Activated CD8-positive, alpha-beta memory T cell treated with anti-CD3 and anti-CD28 coated beads, Interleukin-2, amount 50 U/mL, for 48 hours (primary cell): Measurements from ENCODE around the gene CCP110.
A peak's percentile ranks its signal among the peaks of the same experiment; 100 is the strongest.

Experiments used
- DNase-seq: peaks from one replicate; pipeline ENCODE4 v3.0.0-alpha.2; 2020

The CCP110 gene

GRCh38 chr16:19523559-19524355, at the start of gene CCP110:
Gene CCP110 (plus strand): TSS chr16:19523942. CDS start chr16:19527882, 3,940 bp downstream.
- DNase-seq, result peak; percentile 94

GRCh38 chr16:19474617-19475016, 49.1 kb upstream of the CCP110 start:
- no peak for DNase-seq

GRCh38 chr16:19478505-19478904, 45.2 kb upstream of the CCP110 start:
- DNase-seq, result no peak

GRCh38 chr16:19479302-19479721, 44.4 kb upstream of the CCP110 start:
- no peak for DNase-seq

GRCh38 chr16:19481296-19481695, 42.4 kb upstream of the CCP110 start:
- DNase-seq, result no peak

GRCh38 chr16:19481769-19482168, 42.0 kb upstream of the CCP110 start:
- DNase-seq, result no peak

GRCh38 chr16:19482291-19482690, 41.5 kb upstream of the CCP110 start:
- no peak for DNase-seq

- no peak for DNase-seq
Observed at GRCh38 chr16:19484096-19484495, 39.6 kb upstream of the CCP110 start.

GRCh38 chr16:19485611-19486010, 38.1 kb upstream of the CCP110 start:
- DNase-seq, result no peak

- no peak for DNase-seq
Observed at GRCh38 chr16:19486051-19486450, 37.7 kb upstream of the CCP110 start.

GRCh38 chr16:19486750-19487325, 36.9 kb upstream of the CCP110 start:
- DNase-seq, result no peak

- no peak for DNase-seq
Observed at GRCh38 chr16:19488213-19488640, 35.5 kb upstream of the CCP110 start.

- no peak for DNase-seq
Observed at GRCh38 chr16:19490619-19491018, 33.1 kb upstream of the CCP110 start.

GRCh38 chr16:19497176-19497575, 26.6 kb upstream of the CCP110 start:
- DNase-seq, result no peak

GRCh38 chr16:19499006-19499405, 24.7 kb upstream of the CCP110 start:
- no peak for DNase-seq

- DNase-seq, result no peak
Observed at GRCh38 chr16:19499481-19499880, 24.3 kb upstream of the CCP110 start.

- peak; percentile 76 for DNase-seq
Observed at GRCh38 chr16:19502395-19503131, 21.2 kb upstream of the CCP110 start.

- DNase-seq, result no peak
Observed at GRCh38 chr16:19503461-19504075, 20.2 kb upstream of the CCP110 start.

- no peak for DNase-seq
Observed at GRCh38 chr16:19505600-19506303, 18.0 kb upstream of the CCP110 start.

- no peak for DNase-seq
Observed at GRCh38 chr16:19506965-19507364, 16.8 kb upstream of the CCP110 start.

- DNase-seq, result no peak
Observed at GRCh38 chr16:19507867-19508266, 15.9 kb upstream of the CCP110 start.

GRCh38 chr16:19512297-19512696, 11.4 kb upstream of the CCP110 start:
- no peak for DNase-seq
